ENCODE data around the gene OXTR. TPM values are rescaled to one million over a fixed set of nuclear protein-coding genes. Genes with fewer than 3 reads are reported as not detected.

The OXTR gene
- total and polyA plus RNA-seq, 2 experiments from 2014 or later, result 0.97 to 1.9 TPM

DNA sequence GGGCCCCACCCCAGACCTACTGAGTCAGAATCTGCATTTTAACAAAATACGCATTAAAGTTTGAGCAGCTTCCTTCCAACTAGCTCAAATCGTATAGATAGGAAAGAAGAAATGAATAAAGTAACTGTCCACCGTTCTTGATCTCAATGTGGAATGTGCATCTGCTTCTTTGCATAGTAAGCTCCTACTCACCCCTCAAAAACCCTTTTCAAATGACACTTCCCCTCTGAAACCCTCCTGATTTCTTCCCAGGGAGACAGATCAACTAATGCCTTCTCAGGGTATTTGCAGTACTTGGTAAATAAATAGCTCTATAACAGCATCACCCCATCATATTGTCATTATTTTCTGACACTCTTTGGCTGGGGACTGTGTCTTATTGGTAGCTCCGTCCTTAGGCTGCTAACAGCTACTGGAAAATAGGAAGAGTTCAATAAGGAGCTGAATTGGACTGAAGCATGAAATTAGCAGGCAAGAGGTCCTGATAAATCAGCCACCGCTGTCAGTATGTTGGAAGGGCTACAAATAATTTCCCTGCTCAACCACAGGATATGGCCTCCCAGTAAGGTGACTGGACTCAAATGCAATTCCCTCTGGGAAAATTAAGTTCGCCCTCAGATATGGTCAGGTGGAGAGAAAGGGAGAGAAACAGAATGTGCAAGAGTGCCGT, 10.2 kb downstream of the OXTR start:
- H3K4me1 ChIP-seq (ENCODE audit: insufficient read depth), result no peaks in the 10 kb centered on the region
- DNase-seq (ENCODE audit: low spot score), result no peak
- 100% methylated on average over 7 of the region's 7 CpGs for WGBS (ENCODE audit: low lambda C conversion rate, missing lambda C conversion rate)
- H4K20me1 ChIP-seq (ENCODE audit: insufficient read depth, poor library complexity, severe bottlenecking), result no peaks in the 10 kb centered on the region
- no peak overlapping the region for H3K4me3 ChIP-seq
- no peaks in the 10 kb centered on the region for H3K9me3 ChIP-seq (ENCODE audit: low read depth)
- H3K9me2 ChIP-seq (replicated peaks; ENCODE audit: insufficient read depth), result no peaks in the 10 kb centered on the region
- no peaks in the 10 kb centered on the region for H3K36me3 ChIP-seq (replicated peaks; ENCODE audit: insufficient read depth, low read depth)
- H3K27me3 ChIP-seq, result no peaks in the 10 kb centered on the region
- no peaks in the 10 kb centered on the region for H3K79me2 ChIP-seq
- TF ChIP-seq EZH2 (IDR thresholded peaks at IDR 0.05; ENCODE audit: borderline replicate concordance) (no peak), EZH2phosphoT487 (IDR thresholded peaks at IDR 0.05; ENCODE audit: low read depth, severe bottlenecking, unreplicated experiment) (no peak)
- TF ChIP-seq, protein P1, sequence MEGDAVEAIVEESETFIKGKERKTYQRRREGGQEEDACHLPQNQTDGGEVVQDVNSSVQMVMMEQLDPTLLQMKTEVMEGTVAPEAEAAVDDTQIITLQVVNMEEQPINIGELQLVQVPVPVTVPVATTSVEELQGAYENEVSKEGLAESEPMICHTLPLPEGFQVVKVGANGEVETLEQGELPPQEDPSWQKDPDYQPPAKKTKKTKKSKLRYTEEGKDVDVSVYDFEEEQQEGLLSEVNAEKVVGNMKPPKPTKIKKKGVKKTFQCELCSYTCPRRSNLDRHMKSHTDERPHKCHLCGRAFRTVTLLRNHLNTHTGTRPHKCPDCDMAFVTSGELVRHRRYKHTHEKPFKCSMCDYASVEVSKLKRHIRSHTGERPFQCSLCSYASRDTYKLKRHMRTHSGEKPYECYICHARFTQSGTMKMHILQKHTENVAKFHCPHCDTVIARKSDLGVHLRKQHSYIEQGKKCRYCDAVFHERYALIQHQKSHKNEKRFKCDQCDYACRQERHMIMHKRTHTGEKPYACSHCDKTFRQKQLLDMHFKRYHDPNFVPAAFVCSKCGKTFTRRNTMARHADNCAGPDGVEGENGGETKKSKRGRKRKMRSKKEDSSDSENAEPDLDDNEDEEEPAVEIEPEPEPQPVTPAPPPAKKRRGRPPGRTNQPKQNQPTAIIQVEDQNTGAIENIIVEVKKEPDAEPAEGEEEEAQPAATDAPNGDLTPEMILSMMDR (IDR thresholded peaks at IDR 0.05; ENCODE audit: poor library complexity), result no peak
- no peak overlapping the region for H3K4me2 ChIP-seq
- no peak overlapping the region for H2AFZ ChIP-seq
- no peak overlapping the region for H3K27ac ChIP-seq

GRCh38 chr3:8757551-8758518, 11.6 kb downstream of the OXTR start:
- no peaks in the 10 kb centered on the region for H3K9me2 ChIP-seq (replicated peaks; ENCODE audit: insufficient read depth)
- H2AFZ ChIP-seq, result no peak overlapping the region

DNA sequence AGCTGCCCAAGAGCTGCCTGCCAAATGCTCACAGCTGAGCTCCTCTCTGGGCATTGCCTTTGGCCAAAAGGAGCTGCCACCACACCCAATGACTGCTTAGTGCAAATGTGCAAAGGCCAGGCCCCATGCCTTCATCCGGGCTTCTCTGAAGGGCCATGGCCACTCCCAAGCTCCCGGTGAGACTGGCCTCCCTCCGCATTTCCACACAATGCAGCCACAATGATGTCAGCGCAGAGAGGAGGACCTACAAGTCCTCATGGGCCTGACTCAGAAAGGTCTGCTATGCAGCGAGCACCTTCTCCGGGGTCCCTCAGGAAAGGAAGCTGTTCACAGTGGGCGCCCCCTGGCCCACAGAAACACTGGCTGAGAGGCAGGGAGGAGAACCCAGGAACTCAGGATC, 12.7 kb downstream of the OXTR start:
- H4K20me1 ChIP-seq (ENCODE audit: insufficient read depth, poor library complexity, severe bottlenecking), result no peaks in the 10 kb centered on the region
- H3K4me1 ChIP-seq (ENCODE audit: insufficient read depth), result no peaks in the 10 kb centered on the region
- H2AFZ ChIP-seq, result no peak overlapping the region
- no peaks in the 10 kb centered on the region for H3K9me3 ChIP-seq (ENCODE audit: low read depth)
- no peak overlapping the region for H3K27ac ChIP-seq
- H3K9me2 ChIP-seq (replicated peaks; ENCODE audit: insufficient read depth), result no peaks in the 10 kb centered on the region
- WGBS (ENCODE audit: low lambda C conversion rate, missing lambda C conversion rate), result 80% methylated on average over 7 of the region's 7 CpGs
- no peak for DNase-seq (ENCODE audit: low spot score)
- H3K36me3 ChIP-seq (replicated peaks; ENCODE audit: insufficient read depth, low read depth), result no peaks in the 10 kb centered on the region
- H3K4me3 ChIP-seq, result no peak overlapping the region
- H3K27me3 ChIP-seq, result no peaks in the 10 kb centered on the region
- no peaks in the 10 kb centered on the region for H3K79me2 ChIP-seq
- H3K4me2 ChIP-seq, result no peak overlapping the region
- TF ChIP-seq EZH2 (IDR thresholded peaks at IDR 0.05; ENCODE audit: borderline replicate concordance) (no peak), EZH2phosphoT487 (IDR thresholded peaks at IDR 0.05; ENCODE audit: low read depth, severe bottlenecking, unreplicated experiment) (no peak)
- TF ChIP-seq, protein P1 (IDR thresholded peaks at IDR 0.05; ENCODE audit: poor library complexity), result no peak

More at GRCh38 chr3:8757551-8758518, 11.6 kb downstream of the OXTR start:
- Histone ChIP-seq H3K9me3 (ENCODE audit: low read depth) (no peaks in the 10 kb centered on the region), H3K79me2 (no peaks in the 10 kb centered on the region), H4K20me1 (ENCODE audit: insufficient read depth, poor library complexity, severe bottlenecking) (no peaks in the 10 kb centered on the region), H3K4me2 (no peak overlapping the region), H3K4me3 (no peak overlapping the region), H3K27me3 (no peaks in the 10 kb centered on the region), H3K36me3 (replicated peaks; ENCODE audit: insufficient read depth, low read depth) (no peaks in the 10 kb centered on the region), H3K4me1 (ENCODE audit: insufficient read depth) (no peaks in the 10 kb centered on the region), H3K27ac (no peak overlapping the region)
- TF ChIP-seq EZH2 (IDR thresholded peaks at IDR 0.05; ENCODE audit: borderline replicate concordance), result no peak
- TF ChIP-seq, protein P1 (IDR thresholded peaks at IDR 0.05; ENCODE audit: poor library complexity), result no peak
- no peak for TF ChIP-seq EZH2phosphoT487 (IDR thresholded peaks at IDR 0.05; ENCODE audit: low read depth, severe bottlenecking, unreplicated experiment)
- no peak for DNase-seq (ENCODE audit: low spot score)
- WGBS (ENCODE audit: low lambda C conversion rate, missing lambda C conversion rate), result 92% methylated on average over 24 of the region's 24 CpGs

Data from hepatocyte (in vitro differentiated cells).